ENCODE results near the gene ALDOB. TPM values are rescaled to one million over a fixed set of nuclear protein-coding genes. Genes with fewer than 3 reads are reported as not detected.

Gene ALDOB
- total RNA-seq, 1 experiment from 2014 or later: not detected

DNA sequence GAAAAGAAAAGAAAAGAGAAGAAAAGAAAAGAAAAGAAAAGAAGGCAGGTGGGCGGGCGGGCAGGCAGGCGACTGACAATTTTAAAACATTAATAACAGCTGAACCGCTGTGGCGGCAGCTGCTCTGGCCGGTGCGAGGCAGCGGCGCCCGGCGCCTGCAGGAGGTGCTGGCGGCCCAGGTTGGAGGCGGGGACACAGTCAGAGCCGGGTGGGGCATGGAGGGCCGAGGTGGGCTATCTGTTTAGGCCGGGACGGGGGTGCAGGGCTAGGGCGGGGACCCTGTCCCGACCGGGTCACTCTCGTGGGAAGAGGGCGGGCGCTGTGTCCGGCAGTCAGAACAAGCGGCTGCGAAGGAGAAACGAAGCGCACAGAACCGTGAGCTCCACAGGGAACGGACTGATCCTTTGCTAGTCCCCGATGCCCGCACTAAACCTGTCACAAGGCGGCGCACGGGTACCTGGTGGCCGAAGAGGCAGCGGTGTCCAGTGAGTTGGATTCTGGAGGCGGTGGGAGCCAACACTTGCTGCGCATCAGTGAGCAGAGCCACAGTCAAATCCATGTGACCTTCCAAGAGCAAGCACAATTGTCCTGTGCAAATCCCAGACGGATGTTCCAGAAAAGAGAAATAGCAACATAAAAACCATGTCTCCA, 13.6 kb upstream of the ALDOB start:
- BruUV-seq (replicated peaks): no TSS peak
- ChIA-PET POLR2A (interaction anchor here (0.9 to 1.3 kb wide), 2 partner anchors 9 to 108 kb away, joined by 3 read pairs; no protein-coding TSS in a partner anchor), CTCF (interaction anchor here (0.6 to 3.4 kb wide), 29 partner anchors 8 to 512 kb away, joined by 3 to 26 read pairs (median 4); partner anchors contain the start of genes MRPL50 and RNF20)
- DNase-seq (ENCODE audit: unreplicated experiment): peak; percentile 75
- Mint-ChIP-seq H3K27me3 (ENCODE audit: insufficient read depth, unreplicated experiment) (peaks cover 17% of the 10 kb centered on the region), H3K4me1 (ENCODE audit: insufficient read depth, unreplicated experiment) (peaks cover 19% of the 10 kb centered on the region), H3K4me3 (ENCODE audit: unreplicated experiment) (peak overlapping the region; percentile 83), H3K27ac (ENCODE audit: low read depth, unreplicated experiment) (no peak overlapping the region), H3K9me3 (ENCODE audit: unreplicated experiment) (no peaks in the 10 kb centered on the region), H3K36me3 (ENCODE audit: insufficient read depth, unreplicated experiment) (no peaks in the 10 kb centered on the region)
- TF ChIP-seq, protein P1, sequence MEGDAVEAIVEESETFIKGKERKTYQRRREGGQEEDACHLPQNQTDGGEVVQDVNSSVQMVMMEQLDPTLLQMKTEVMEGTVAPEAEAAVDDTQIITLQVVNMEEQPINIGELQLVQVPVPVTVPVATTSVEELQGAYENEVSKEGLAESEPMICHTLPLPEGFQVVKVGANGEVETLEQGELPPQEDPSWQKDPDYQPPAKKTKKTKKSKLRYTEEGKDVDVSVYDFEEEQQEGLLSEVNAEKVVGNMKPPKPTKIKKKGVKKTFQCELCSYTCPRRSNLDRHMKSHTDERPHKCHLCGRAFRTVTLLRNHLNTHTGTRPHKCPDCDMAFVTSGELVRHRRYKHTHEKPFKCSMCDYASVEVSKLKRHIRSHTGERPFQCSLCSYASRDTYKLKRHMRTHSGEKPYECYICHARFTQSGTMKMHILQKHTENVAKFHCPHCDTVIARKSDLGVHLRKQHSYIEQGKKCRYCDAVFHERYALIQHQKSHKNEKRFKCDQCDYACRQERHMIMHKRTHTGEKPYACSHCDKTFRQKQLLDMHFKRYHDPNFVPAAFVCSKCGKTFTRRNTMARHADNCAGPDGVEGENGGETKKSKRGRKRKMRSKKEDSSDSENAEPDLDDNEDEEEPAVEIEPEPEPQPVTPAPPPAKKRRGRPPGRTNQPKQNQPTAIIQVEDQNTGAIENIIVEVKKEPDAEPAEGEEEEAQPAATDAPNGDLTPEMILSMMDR (IDR thresholded peaks at IDR 0.05; ENCODE audit: unreplicated experiment): peak; percentile 64
- intact Hi-C loops (cut with micrococcal nuclease): loop anchor here (2.0 kb wide), 1 partner anchor 50 kb away; the partner anchor contains the start of genes MRPL50 and ZNF189

DNA sequence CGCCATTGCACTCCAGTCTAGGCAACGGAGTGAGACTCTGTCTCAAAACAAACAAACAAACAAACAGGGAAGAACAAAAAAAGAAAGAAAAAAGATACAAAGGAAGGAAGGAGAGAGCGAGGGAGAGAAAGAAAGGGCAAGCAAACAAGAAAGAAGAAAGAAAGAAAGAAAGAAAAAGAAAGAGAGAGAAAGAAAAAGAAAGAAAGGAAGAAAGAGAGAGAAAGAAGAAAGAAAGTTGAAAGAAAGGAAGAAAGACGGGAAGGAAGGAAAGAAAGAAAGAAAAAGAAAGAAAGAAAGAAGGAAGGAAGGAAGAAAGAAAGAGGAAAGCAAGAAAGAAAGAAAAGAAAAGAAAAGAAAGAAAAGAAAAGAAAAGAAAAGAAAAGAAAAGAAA, 13.1 kb upstream of the ALDOB start:
- POLR2A ChIA-PET: interaction anchor here (0.9 to 1.3 kb wide), 2 partner anchors 10 to 109 kb away, joined by 3 read pairs; no protein-coding TSS in a partner anchor

DNA sequence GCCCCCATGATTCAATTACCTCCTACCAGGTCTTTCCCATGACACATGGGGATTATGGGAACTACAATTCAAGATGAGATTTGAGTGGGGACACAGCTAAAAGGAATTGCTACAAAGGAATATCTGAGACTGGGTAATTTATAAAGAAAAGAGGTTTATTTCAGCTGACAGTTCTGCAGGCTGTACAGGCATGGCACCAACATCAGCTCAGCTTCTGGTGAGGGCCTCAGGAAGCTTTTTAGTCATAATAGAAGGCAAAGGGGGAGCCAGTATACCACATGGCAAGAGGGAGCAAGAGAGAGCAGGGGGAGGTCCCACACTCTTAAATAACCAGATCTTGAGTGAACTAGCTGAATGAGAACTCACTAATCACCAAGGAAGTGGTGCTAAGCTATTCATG, 11.2 kb upstream of the ALDOB start:
- POLR2A ChIA-PET: interaction anchor here (1.2 kb wide), 1 partner anchor 35 kb away, joined by 3 read pairs; no protein-coding TSS in a partner anchor

More for the DNA sequence above, 13.1 kb upstream of the ALDOB start:
- H3K36me3 Mint-ChIP-seq (ENCODE audit: insufficient read depth, unreplicated experiment): no peaks in the 10 kb centered on the region
- H3K9me3 Mint-ChIP-seq (ENCODE audit: unreplicated experiment): no peaks in the 10 kb centered on the region
- no TSS peak for BruUV-seq (replicated peaks)
- H3K4me1 Mint-ChIP-seq (ENCODE audit: insufficient read depth, unreplicated experiment): peaks cover 19% of the 10 kb centered on the region
- peaks cover 17% of the 10 kb centered on the region for H3K27me3 Mint-ChIP-seq (ENCODE audit: insufficient read depth, unreplicated experiment)
- H3K4me3 Mint-ChIP-seq (ENCODE audit: unreplicated experiment): peak overlapping the region; percentile 83
- TF ChIP-seq, protein P1 (IDR thresholded peaks at IDR 0.05; ENCODE audit: unreplicated experiment): no peak
- CTCF ChIA-PET: interaction anchor here (0.6 to 3.4 kb wide), 25 partner anchors 9 to 847 kb away, joined by 3 to 26 read pairs (median 4); partner anchors contain the start of genes MRPL50 and RNF20
- DNase-seq (ENCODE audit: unreplicated experiment): no peak
- H3K27ac Mint-ChIP-seq (ENCODE audit: low read depth, unreplicated experiment): no peak overlapping the region
- intact Hi-C loops (cut with micrococcal nuclease): loop anchor here (2.0 kb wide), 1 partner anchor 50 kb away; the partner anchor contains the start of genes MRPL50 and ZNF189

More for the DNA sequence above, 11.2 kb upstream of the ALDOB start:
- Mint-ChIP-seq H3K9me3 (ENCODE audit: unreplicated experiment) (no peaks in the 10 kb centered on the region), H3K4me1 (ENCODE audit: insufficient read depth, unreplicated experiment) (peaks cover 19% of the 10 kb centered on the region), H3K4me3 (ENCODE audit: unreplicated experiment) (no peak overlapping the region), H3K27ac (ENCODE audit: low read depth, unreplicated experiment) (no peak overlapping the region), H3K36me3 (ENCODE audit: insufficient read depth, unreplicated experiment) (no peaks in the 10 kb centered on the region), H3K27me3 (ENCODE audit: insufficient read depth, unreplicated experiment) (peaks cover 20% of the 10 kb centered on the region)
- no peak for DNase-seq (ENCODE audit: unreplicated experiment)
- intact Hi-C loops (cut with micrococcal nuclease): no loop called here
- TF ChIP-seq, protein P1 (IDR thresholded peaks at IDR 0.05; ENCODE audit: unreplicated experiment): no peak
- BruUV-seq (replicated peaks): no TSS peak
- CTCF ChIA-PET: interaction anchor here (0.6 to 1.7 kb wide), 9 partner anchors 10 to 427 kb away, joined by 3 to 17 read pairs (median 6); partner anchors contain the start of gene RNF20

Measured in MCF 10A (cell line).